Left lobe of liver (tissue), 2 donors: ENCODE data around the gene SRGAP1. TPM values are rescaled to one million over a fixed set of nuclear protein-coding genes. Genes with fewer than 3 reads are reported as not detected.
A peak's percentile ranks its signal among the peaks of the same experiment; 100 is the strongest.
"Not testable (repeated sequence)": the region's sequence is repeated elsewhere in the genome, so short reads cannot be mapped to it uniquely, and the experiment has no call there.

Experiments
- ATAC-seq: fragments of 200-7000 bp; cut with Tn5 transposase; one replicate; pipeline ENCODE4 v1.9.1; 2020; ENCODE audit warnings: mild to moderate bottlenecking, moderate library complexity
- DNase-seq: peaks from one replicate; pipeline ENCODE4 v3.0.0-alpha.2; 2020; ENCODE audit warnings: low spot score
- total RNA-seq: library from RNA; stranded (reverse); gene quantifications from one replicate; pipeline ENCODE4 v1.2.1, GENCODE V29; 2021
- donor health status: DM: no; HTN: no; CAD: no; lungs with moderate emphysema.
- donor health status: DM: no; HTN: yes; CAD: no.

The SRGAP1 gene
- total RNA-seq, 1 donor from 2014 or later: 1.1 TPM

DNA sequence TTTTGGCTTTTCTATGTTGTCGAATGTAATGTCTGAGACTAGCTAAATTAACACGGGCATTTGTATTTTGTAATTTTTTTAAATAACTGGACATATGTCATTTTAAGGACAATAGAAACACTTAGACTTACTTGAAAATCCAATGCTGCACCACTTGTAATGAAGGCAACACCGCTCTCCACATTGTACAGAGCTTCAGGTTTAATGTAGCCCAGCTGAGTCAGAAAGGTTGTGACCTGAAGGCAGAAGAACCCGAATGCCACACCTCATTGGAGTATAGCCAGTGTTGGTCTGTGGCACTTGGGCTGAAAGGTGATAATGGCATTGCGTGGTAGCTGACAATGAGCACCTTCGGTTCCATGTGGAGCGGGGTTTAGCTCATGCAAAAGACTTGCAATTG, 298.3 kb downstream of the SRGAP1 start:
- ATAC-seq (no peak), DNase-seq (no peak)

GRCh38 chr12:64145226-64145625, 300.7 kb downstream of the SRGAP1 start:
- ATAC-seq (no peak), DNase-seq (no peak)

- ATAC-seq (no peak), DNase-seq (no peak)
Measured at GRCh38 chr12:64147011-64147631, 302.6 kb downstream of the SRGAP1 start.

- DNase-seq: no peak
- no peak for ATAC-seq
Measured at GRCh38 chr12:64147875-64148274, 303.4 kb downstream of the SRGAP1 start.

GRCh38 chr12:64154677-64155076, 310.2 kb downstream of the SRGAP1 start:
- DNase-seq (no peak), ATAC-seq (no peak)

GRCh38 chr12:64157110-64157509, 312.6 kb downstream of the SRGAP1 start:
- DNase-seq (no peak), ATAC-seq (no peak)

GRCh38 chr12:64160021-64160710, 315.7 kb downstream of the SRGAP1 start:
- DNase-seq (no peak), ATAC-seq (no peak)

GRCh38 chr12:64160711-64161060, 316.2 kb downstream of the SRGAP1 start:
- DNase-seq (no peak), ATAC-seq (no peak)

DNA sequence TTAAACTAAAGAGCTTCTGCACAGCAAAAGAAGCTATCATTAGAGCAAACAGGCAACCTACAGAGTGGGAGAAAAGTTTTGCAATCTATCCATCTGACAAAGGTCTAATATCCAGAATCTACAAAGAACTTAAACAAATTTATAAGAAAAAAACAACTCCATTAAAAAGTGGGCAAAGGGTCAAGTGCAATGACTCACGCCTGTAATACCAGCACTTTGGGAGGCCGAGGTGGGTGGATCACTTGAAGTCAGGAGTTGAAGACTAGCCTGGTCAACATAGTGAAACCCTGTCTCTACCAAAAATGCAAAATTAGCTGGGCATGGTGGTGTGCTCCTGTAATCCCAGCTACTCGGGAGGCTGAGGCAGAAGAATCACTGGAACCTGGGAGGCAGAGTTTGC, 322.1 kb downstream of the SRGAP1 start:
- not testable (repeated sequence) for DNase-seq, ATAC-seq

GRCh38 chr12:64167041-64167440, 322.5 kb downstream of the SRGAP1 start:
- ATAC-seq, DNase-seq: not testable (repeated sequence)

DNA sequence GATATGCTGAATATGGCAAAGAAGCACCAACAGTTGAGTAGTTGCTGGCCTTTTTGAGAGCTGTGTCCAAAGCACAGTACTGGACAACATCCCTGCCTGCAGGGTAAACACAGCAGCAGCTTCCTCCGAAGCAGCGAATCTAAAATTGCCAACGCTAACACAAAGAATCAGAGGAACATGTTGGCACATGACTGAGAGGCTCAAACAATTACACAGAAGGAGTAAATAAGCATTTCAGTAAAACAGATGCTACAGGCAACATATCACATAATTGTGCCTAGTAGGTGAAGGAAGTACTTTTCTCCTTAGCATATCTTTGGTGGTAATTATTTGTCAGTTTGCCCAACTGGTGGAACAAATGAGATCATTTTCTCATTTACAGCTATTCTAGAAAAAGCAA, 325.5 kb downstream of the SRGAP1 start:
- ATAC-seq: no peak
- no peak for DNase-seq

DNA sequence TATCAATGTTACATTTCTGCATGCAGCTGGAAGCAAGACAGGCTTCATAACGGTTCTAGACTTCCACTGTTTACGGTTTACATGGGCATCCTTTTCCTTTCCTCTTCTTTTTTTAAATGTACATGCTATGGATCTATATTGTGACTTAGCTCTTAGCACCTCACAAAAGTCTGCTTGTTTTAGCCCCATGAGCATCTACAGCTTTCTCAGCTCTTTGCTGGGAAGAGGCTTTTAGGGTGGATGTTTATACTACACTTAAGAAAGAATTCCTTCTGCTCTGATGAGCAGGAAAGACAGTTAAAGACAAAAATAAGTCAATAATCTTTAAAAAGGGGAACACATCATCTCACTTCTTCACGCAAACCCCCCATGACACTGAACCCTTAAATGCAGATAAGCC, 326.2 kb downstream of the SRGAP1 start:
- DNase-seq (no peak), ATAC-seq (no peak)

GRCh38 chr12:64171715-64172114, 327.2 kb downstream of the SRGAP1 start:
- DNase-seq (no peak), ATAC-seq (no peak)

- no peak for DNase-seq
- no peak for ATAC-seq
Measured at GRCh38 chr12:64172143-64172970, 327.9 kb downstream of the SRGAP1 start.

- ATAC-seq: peak; percentile 37
- DNase-seq: no peak
Measured at GRCh38 chr12:64173456-64173855, 329.0 kb downstream of the SRGAP1 start.

DNA sequence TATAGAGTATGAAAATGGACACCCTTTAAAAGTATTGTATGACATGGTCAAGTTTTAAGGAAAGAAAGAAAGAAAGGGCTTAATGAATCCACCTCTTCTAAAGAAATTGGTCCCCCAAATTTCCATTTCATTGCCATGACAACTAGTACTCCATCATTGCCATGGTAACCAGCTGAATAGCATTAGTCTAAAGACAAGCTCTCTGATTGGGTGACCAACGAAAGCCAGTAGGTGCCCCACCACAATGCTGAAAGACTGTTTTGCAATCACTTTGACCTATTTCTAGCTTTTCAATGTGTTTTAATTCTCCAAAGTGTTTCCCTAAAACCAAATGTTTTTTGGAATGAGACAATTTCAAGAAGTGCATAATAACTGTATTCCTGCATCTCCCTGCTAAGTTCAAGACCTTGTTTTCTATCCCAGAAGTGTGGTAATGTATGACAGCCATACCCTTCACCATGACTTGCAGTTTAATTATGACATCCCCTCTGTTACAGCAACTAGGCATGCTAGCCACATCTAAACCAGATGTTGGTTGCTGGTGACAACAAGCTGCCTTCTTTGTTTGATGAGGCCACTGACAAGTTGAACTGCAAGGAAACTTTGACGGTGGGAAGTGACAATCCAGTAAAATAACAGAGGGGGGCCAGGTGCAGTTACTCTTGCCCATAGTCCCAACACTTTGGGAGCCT, 330.9 kb downstream of the SRGAP1 start:
- DNase-seq (no peak), ATAC-seq (no peak)

DNA sequence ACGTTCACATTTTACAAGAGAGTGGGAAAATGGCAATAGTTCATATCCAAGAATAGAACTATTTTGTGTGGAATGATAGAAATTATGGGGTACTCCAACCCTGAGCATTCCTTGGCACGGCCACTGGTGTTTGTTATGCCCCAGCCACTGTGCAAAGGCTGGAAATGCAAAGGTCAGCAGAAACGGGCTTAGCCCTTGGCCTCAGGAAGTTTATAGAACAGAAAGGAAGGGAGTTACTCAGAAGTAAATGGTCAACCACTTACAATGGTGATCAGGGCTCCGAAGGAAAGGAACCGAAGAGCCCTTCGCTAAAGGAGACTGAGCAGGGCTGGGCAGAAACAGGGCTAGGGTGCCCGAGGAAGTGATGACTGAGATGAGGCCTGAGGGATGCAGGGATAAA, 332.5 kb downstream of the SRGAP1 start:
- ATAC-seq (peak; percentile 38), DNase-seq (no peak)

GRCh38 chr12:64178122-64178521, 333.6 kb downstream of the SRGAP1 start:
- no peak for ATAC-seq
- DNase-seq: no peak

DNA sequence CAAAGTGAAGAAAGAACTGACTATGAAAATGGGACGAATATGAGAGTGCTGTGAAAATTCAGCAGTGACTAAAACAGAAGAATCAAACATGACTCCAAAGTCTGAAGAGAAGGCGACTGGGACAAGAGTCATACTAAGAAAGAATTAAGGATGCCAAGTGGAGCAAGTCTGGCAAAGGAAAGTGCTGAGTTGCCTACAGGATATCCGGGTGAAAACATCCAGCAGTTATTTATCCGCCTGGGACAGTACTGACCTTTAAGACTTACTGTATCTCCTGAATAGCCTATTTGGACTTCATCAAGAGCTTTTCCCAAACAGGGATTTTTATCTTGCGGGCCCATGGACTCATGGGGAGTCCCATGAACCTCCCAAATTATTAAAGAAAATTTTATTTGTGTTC, 336.5 kb downstream of the SRGAP1 start:
- peak; percentile 9 for ATAC-seq
- no peak for DNase-seq

GRCh38 chr12:64181430-64182291, 337.2 kb downstream of the SRGAP1 start:
- peak; percentile 96 for ATAC-seq
- DNase-seq: peak; percentile 55
